ENCODE measurements around the gene TMEM233. TPM values are rescaled to one million over a fixed set of nuclear protein-coding genes. Genes with fewer than 3 reads are reported as not detected.

TMEM233 gene
- polyA plus RNA-seq, 2 of the 4 experiments (the other 2 are of a cell fraction), result not detected

DNA sequence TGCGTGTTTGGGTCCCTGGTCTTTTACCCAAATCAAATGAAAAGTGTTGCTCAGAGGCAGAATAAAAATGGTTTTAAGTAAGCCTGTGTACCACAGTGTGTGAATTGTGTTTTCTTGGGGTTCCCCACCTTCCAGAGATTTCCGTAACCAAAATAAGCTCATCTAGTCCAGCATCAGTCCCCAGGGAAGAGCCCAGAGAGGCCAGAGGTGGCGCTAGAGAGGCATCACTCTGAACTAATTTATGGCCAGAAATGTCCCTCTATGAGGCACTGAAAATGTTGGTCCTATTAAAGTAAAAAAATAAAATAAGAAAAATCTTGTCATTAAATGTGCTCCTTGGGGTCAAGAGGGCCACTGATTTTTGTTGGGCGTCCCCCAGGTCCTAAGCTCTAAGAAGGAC, 49.4 kb downstream of the TMEM233 start:
- Histone ChIP-seq H3K9me3 (no peaks in the 10 kb centered on the region), H3K4me3 (no peak overlapping the region), H3K4me1 (no peaks in the 10 kb centered on the region), H3K27ac (no peak overlapping the region), H3K4me2 (no peak overlapping the region)
- FAIRE-seq (no peak), ATAC-seq (no peak; a peak in 1 of 6 replicates), DNase-seq (ENCODE audit: low read depth in 1 of 2, low spot score in 1 of 2) (no peak)
- ChIA-PET POLR2A (no interaction called here), CTCF (interaction anchor here (0.9 to 1.2 kb wide), 3 partner anchors 10 to 98 kb away, joined by 3 to 4 read pairs (median 3); no protein-coding TSS in a partner anchor)
- WGBS (ENCODE audit: missing lambda C conversion rate), result 53% methylated on average over 4 of the region's 4 CpGs
- TF ChIP-seq ZNF302 (CRISPR knock-in tag; IDR thresholded peaks at IDR 0.05) (no peak), RARB (CRISPR knock-in tag; IDR thresholded peaks at IDR 0.05) (no peak), PHF8 (IDR thresholded peaks at IDR 0.05; ENCODE audit: borderline replicate concordance, low read depth) (no peak), HOXA7 (CRISPR knock-in tag; IDR thresholded peaks at IDR 0.05) (no peak), HEYL (CRISPR knock-in tag; IDR thresholded peaks at IDR 0.05) (no peak), RCOR1 (IDR thresholded peaks at IDR 0.05; ENCODE audit: low read depth, low read length) (no peak), CEBPB (IDR thresholded peaks at IDR 0.05) (no peak), BHLHE40 (IDR thresholded peaks at IDR 0.05; ENCODE audit: low read depth, low read length) (no peak), EHF (CRISPR knock-in tag; IDR thresholded peaks at IDR 0.05) (no peak)
- TF ChIP-seq, protein P1, sequence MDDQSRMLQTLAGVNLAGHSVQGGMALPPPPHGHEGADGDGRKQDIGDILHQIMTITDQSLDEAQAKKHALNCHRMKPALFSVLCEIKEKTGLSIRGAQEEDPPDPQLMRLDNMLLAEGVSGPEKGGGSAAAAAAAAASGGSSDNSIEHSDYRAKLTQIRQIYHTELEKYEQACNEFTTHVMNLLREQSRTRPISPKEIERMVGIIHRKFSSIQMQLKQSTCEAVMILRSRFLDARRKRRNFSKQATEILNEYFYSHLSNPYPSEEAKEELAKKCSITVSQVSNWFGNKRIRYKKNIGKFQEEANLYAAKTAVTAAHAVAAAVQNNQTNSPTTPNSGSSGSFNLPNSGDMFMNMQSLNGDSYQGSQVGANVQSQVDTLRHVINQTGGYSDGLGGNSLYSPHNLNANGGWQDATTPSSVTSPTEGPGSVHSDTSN (IDR thresholded peaks at IDR 0.05), result no peak
- TF ChIP-seq, protein P2, sequence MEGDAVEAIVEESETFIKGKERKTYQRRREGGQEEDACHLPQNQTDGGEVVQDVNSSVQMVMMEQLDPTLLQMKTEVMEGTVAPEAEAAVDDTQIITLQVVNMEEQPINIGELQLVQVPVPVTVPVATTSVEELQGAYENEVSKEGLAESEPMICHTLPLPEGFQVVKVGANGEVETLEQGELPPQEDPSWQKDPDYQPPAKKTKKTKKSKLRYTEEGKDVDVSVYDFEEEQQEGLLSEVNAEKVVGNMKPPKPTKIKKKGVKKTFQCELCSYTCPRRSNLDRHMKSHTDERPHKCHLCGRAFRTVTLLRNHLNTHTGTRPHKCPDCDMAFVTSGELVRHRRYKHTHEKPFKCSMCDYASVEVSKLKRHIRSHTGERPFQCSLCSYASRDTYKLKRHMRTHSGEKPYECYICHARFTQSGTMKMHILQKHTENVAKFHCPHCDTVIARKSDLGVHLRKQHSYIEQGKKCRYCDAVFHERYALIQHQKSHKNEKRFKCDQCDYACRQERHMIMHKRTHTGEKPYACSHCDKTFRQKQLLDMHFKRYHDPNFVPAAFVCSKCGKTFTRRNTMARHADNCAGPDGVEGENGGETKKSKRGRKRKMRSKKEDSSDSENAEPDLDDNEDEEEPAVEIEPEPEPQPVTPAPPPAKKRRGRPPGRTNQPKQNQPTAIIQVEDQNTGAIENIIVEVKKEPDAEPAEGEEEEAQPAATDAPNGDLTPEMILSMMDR (IDR thresholded peaks at IDR 0.05), result no peak

DNA sequence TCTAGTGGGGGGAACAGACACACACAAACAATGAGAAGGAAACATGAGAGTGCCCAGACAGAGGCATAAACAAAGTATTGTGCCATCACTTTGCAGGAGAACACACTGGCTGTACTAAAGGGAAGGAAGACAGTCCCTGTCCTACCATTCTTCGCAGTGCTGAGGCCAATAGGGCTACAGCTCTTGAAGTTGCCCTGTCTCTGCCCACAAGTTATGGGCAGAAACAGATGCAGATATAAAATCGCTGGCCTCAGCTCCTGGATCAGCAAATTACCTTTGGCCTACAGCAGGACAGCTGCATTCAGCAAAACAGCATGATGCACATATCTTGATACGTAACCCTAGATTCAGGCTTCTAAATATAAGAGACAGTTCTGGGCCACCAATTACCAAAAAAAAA, 51.4 kb downstream of the TMEM233 start:
- CTCF ChIA-PET, result interaction anchor here (0.6 kb wide), 1 partner anchor 196 kb away, joined by 3 read pairs; no protein-coding TSS in a partner anchor

DNA sequence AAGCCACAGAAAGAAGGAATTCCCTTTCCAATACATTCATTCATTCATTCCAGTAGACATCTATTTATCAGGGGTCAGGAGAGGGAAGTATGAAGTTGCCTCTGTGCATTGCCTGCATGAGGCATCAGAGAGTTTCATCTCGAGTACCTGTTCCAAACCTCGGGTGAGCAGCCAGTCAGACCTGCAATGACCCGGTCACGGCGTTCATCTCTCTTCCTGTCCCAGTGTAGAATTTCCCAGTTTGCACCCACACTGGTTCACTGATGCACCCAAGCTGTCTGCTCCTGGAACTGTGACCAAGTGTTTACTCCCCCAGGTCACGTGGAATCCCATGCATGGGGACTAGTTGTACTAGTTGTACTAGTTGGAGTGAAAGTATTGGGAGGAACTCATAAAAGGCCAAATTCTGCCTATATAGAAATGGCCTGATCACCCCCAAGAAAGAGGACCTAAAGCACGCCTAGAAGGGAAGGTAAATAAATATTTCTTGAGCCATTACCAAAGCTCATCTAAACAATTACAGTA, 52.0 kb downstream of the TMEM233 start:
- ChIA-PET CTCF (interaction anchor here (0.7 kb wide), 1 partner anchor 13 kb away, joined by 4 read pairs; no protein-coding TSS in a partner anchor), POLR2A (no interaction called here)
- no peak overlapping the region for H3K27ac ChIP-seq
- H3K4me1 ChIP-seq, result no peaks in the 10 kb centered on the region
- no peak for ATAC-seq
- H3K4me3 ChIP-seq, result no peak overlapping the region
- no peak for DNase-seq (ENCODE audit: low read depth in 1 of 2, low spot score in 1 of 2)
- no peak for FAIRE-seq
- no peak overlapping the region for H3K4me2 ChIP-seq
- H3K9me3 ChIP-seq, result peaks cover under 1% of the 10 kb centered on the region; the same call in 1 of the 3 replicates
- 31% methylated on average over 7 of the region's 7 CpGs for WGBS (ENCODE audit: missing lambda C conversion rate)
- no peak for TF ChIP-seq FOXS1 (CRISPR knock-in tag; IDR thresholded peaks at IDR 0.05)
- TF ChIP-seq, protein P3, sequence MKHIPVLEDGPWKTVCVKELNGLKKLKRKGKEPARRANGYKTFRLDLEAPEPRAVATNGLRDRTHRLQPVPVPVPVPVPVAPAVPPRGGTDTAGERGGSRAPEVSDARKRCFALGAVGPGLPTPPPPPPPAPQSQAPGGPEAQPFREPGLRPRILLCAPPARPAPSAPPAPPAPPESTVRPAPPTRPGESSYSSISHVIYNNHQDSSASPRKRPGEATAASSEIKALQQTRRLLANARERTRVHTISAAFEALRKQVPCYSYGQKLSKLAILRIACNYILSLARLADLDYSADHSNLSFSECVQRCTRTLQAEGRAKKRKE (CRISPR knock-in tag; IDR thresholded peaks at IDR 0.05; ENCODE audit: low read depth), result no peak
- no peak for TF ChIP-seq JUNB (IDR thresholded peaks at IDR 0.05)
- TF ChIP-seq, protein P4, sequence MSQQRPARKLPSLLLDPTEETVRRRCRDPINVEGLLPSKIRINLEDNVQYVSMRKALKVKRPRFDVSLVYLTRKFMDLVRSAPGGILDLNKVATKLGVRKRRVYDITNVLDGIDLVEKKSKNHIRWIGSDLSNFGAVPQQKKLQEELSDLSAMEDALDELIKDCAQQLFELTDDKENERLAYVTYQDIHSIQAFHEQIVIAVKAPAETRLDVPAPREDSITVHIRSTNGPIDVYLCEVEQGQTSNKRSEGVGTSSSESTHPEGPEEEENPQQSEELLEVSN (IDR thresholded peaks at IDR 0.05; ENCODE audit: borderline replicate concordance, low read depth), result no peak
- TF ChIP-seq HEYL (CRISPR knock-in tag; IDR thresholded peaks at IDR 0.05), result no peak
- TF ChIP-seq KDM1A (IDR thresholded peaks at IDR 0.05; ENCODE audit: low read depth), result no peak
- TF ChIP-seq POLR2A (IDR thresholded peaks at IDR 0.05; ENCODE audit: low read length), result no peak
- TF ChIP-seq BHLHE40 (IDR thresholded peaks at IDR 0.05; ENCODE audit: low read depth, low read length), result no peak
- TF ChIP-seq, protein P2 (IDR thresholded peaks at IDR 0.05), result no peak
- TF ChIP-seq RAD21 (conservative IDR thresholded peaks at IDR 0.05 in 1 of 2, IDR thresholded peaks at IDR 0.05 in 1 of 2), result no peak
- TF ChIP-seq MYC (IDR thresholded peaks at IDR 0.05; ENCODE audit: borderline replicate concordance, low read length), result no peak
- TF ChIP-seq CBX8 (IDR thresholded peaks at IDR 0.05), result no peak
- no peak for TF ChIP-seq EHMT2 (IDR thresholded peaks at IDR 0.05; ENCODE audit: low read depth)

More for the DNA sequence above, 51.4 kb downstream of the TMEM233 start:
- POLR2A ChIA-PET, result no interaction called here
- Histone ChIP-seq H3K4me1 (no peaks in the 10 kb centered on the region), H3K4me2 (no peak overlapping the region), H3K27ac (no peak overlapping the region), H3K4me3 (no peak overlapping the region), H3K9me3 (no peaks in the 10 kb centered on the region)
- no peak for TF ChIP-seq ZNF302 (CRISPR knock-in tag; IDR thresholded peaks at IDR 0.05)
- TF ChIP-seq NR3C1 (IDR thresholded peaks at IDR 0.05), result no peak
- TF ChIP-seq HDAC2 (IDR thresholded peaks at IDR 0.05), result no peak
- no peak for TF ChIP-seq RAD21 (conservative IDR thresholded peaks at IDR 0.05 in 1 of 2, IDR thresholded peaks at IDR 0.05 in 1 of 2)
- TF ChIP-seq RNF2 (IDR thresholded peaks at IDR 0.05; ENCODE audit: borderline replicate concordance, low read depth), result no peak
- no peak for TF ChIP-seq EHF (CRISPR knock-in tag; IDR thresholded peaks at IDR 0.05)
- no peak for TF ChIP-seq EP300 (IDR thresholded peaks at IDR 0.05)
- no peak for TF ChIP-seq ZC3H11A (IDR thresholded peaks at IDR 0.05)
- TF ChIP-seq, protein P5, sequence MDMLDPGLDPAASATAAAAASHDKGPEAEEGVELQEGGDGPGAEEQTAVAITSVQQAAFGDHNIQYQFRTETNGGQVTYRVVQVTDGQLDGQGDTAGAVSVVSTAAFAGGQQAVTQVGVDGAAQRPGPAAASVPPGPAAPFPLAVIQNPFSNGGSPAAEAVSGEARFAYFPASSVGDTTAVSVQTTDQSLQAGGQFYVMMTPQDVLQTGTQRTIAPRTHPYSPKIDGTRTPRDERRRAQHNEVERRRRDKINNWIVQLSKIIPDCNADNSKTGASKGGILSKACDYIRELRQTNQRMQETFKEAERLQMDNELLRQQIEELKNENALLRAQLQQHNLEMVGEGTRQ (IDR thresholded peaks at IDR 0.05), result no peak
- no peak for TF ChIP-seq NFE2L2 (conservative IDR thresholded peaks at IDR 0.05; ENCODE audit: low read length)
- TF ChIP-seq, protein P4 (IDR thresholded peaks at IDR 0.05; ENCODE audit: borderline replicate concordance, low read depth), result no peak
- ATAC-seq, result no peak
- DNase-seq (ENCODE audit: low read depth in 1 of 2, low spot score in 1 of 2), result no peak
- FAIRE-seq, result no peak
- 41% methylated on average over 3 of the region's 3 CpGs for WGBS (ENCODE audit: missing lambda C conversion rate)

Measured in A549 (cell line).